GM18505 (cell line): ENCODE measurements around the gene LRP1B.

Experiments used
- ATAC-seq: cut with Tn5 transposase; IDR thresholded peaks from one replicate; pipeline ENCODE4 v1.9.1; 2021; ENCODE audit not compliant: unreplicated experiment
- POLR2A ChIP-seq: IDR thresholded peaks from 4 replicates; pipeline ENCODE4 v1.6.1; 2011; ENCODE audit warnings: borderline replicate concordance; ENCODE audit not compliant: insufficient read depth, insufficient read length; ENCODE audit errors: extremely low read depth

The LRP1B gene

GRCh38 chr2:142010477-142011270 lies 120.1 kb downstream of the LRP1B start:
- no peak for TF ChIP-seq POLR2A
- ATAC-seq, result no peak

GRCh38 chr2:142008135-142008744 lies 122.6 kb downstream of the LRP1B start:
- no peak for TF ChIP-seq POLR2A
- no peak for ATAC-seq

GRCh38 chr2:141994066-141994465 lies 136.8 kb downstream of the LRP1B start:
- TF ChIP-seq POLR2A, result no peak
- ATAC-seq, result no peak

- no peak for ATAC-seq
- TF ChIP-seq POLR2A, result no peak
These were observed 138.1 kb downstream of the LRP1B start for GRCh38 chr2:141992695-141993094.

GRCh38 chr2:141968433-141968832 lies 162.4 kb downstream of the LRP1B start:
- ATAC-seq, result no peak
- no peak for TF ChIP-seq POLR2A

GRCh38 chr2:141967980-141968379 lies 162.8 kb downstream of the LRP1B start:
- ATAC-seq, result no peak
- no peak for TF ChIP-seq POLR2A

- no peak for ATAC-seq
- TF ChIP-seq POLR2A, result no peak
These were observed 163.3 kb downstream of the LRP1B start for GRCh38 chr2:141967503-141967902.

- ATAC-seq, result no peak
- no peak for TF ChIP-seq POLR2A
These were observed 170.9 kb downstream of the LRP1B start for GRCh38 chr2:141959941-141960340.

GRCh38 chr2:141959016-141959415 lies 171.8 kb downstream of the LRP1B start:
- ATAC-seq, result no peak

GRCh38 chr2:141957827-141958450 lies 172.9 kb downstream of the LRP1B start:
- TF ChIP-seq POLR2A, result no peak
- ATAC-seq, result no peak

More at GRCh38 chr2:141959016-141959415, 171.8 kb downstream of the LRP1B start:
- no peak for TF ChIP-seq POLR2A

GRCh38 chr2:141957321-141957720 lies 173.5 kb downstream of the LRP1B start:
- no peak for TF ChIP-seq POLR2A
- ATAC-seq, result no peak

- ATAC-seq, result no peak
- TF ChIP-seq POLR2A, result no peak
These were observed 183.3 kb downstream of the LRP1B start for GRCh38 chr2:141947396-141948114.

GRCh38 chr2:141946016-141946415 lies 184.8 kb downstream of the LRP1B start:
- no peak for TF ChIP-seq POLR2A
- no peak for ATAC-seq
